ENCODE measurements around the gene XIAP. TPM values are rescaled to one million over a fixed set of nuclear protein-coding genes. Genes with fewer than 3 reads are reported as not detected.

Gene XIAP
- total RNA-seq, 1 donor from 2014 or later, result 24.9 TPM

GRCh38 chrX:123876844-123877243, 17.0 kb downstream of the XIAP start:
- H3K36me3 ChIP-seq, result no peaks in the 10 kb centered on the region
- no peak for DNase-seq
- no peak for TF ChIP-seq CTCF (IDR thresholded peaks at IDR 0.05; ENCODE audit: borderline replicate concordance)
- H3K4me3 ChIP-seq, result no peak overlapping the region
- H3K27ac ChIP-seq (replicated peaks), result no peak overlapping the region
- intact Hi-C loops (cut with micrococcal nuclease), result no loop called here
- no peaks in the 10 kb centered on the region for H3K27me3 ChIP-seq (ENCODE audit: low read depth)
- H3K4me1 ChIP-seq, result peaks cover 45% of the 10 kb centered on the region
- H3K9me3 ChIP-seq (replicated peaks), result no peaks in the 10 kb centered on the region

DNA sequence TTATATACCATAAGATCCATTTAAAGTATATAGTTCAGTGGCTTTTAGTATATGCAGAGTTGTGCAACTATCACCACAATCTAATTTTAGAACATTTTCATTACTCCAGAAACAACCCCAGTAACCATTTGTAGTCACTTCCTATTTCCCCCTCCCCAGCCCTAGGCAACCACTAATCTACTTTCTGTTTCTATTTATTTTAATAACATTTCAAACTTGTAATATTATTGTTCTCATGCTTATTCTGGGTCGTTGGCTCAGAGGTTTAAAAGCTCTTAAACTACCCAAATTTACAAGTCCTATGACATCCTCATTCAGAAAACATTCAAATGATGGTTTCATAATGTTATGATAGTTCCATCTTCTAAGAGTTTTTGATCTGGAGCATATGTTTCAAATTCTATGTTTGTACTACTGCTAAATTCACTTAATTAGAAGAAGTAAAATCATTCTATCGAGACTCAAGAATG, 18.4 kb downstream of the XIAP start:
- intact Hi-C loops (cut with micrococcal nuclease), result no loop called here
- Histone ChIP-seq H3K36me3 (no peaks in the 10 kb centered on the region), H3K4me1 (peaks cover 39% of the 10 kb centered on the region), H3K9me3 (replicated peaks) (no peaks in the 10 kb centered on the region), H3K27ac (replicated peaks) (peak overlapping the region; percentile 48), H3K4me3 (no peak overlapping the region), H3K27me3 (ENCODE audit: low read depth) (no peaks in the 10 kb centered on the region)
- no peak for DNase-seq
- TF ChIP-seq CTCF (IDR thresholded peaks at IDR 0.05; ENCODE audit: borderline replicate concordance), result no peak

- no peak overlapping the region for H3K27ac ChIP-seq (replicated peaks)
- intact Hi-C loops (cut with micrococcal nuclease), result no loop called here
- no peaks in the 10 kb centered on the region for H3K9me3 ChIP-seq (replicated peaks)
- H3K27me3 ChIP-seq (ENCODE audit: low read depth), result no peaks in the 10 kb centered on the region
- no peak for TF ChIP-seq CTCF (IDR thresholded peaks at IDR 0.05; ENCODE audit: borderline replicate concordance)
- H3K36me3 ChIP-seq, result peaks cover 5% of the 10 kb centered on the region
- H3K4me3 ChIP-seq, result no peak overlapping the region
- DNase-seq, result no peak
- peaks cover 29% of the 10 kb centered on the region for H3K4me1 ChIP-seq
These were observed 21.5 kb downstream of the XIAP start for GRCh38 chrX:123881330-123881729.

DNA sequence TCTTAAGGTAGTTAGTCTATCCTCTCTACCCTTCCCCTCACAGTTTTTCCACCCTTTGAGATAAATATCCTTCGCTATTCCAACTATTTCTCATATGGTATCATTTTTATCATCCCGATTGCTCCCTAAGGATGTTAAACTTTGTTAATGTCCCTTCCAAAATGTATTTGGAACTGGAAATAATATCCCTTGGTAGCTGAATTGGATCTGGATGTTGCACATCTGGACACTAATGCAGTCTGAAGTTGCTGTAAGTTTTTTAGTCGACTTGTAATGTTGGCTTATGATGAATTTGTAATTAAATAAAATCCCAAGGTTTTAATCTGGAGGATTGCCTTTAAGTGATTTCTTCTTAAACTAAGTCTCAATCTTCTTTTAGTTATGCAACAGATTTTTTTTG, 22.5 kb downstream of the XIAP start:
- Histone ChIP-seq H3K27me3 (ENCODE audit: low read depth) (no peaks in the 10 kb centered on the region), H3K27ac (replicated peaks) (no peak overlapping the region), H3K4me3 (no peak overlapping the region), H3K4me1 (peaks cover 18% of the 10 kb centered on the region), H3K36me3 (peaks cover 5% of the 10 kb centered on the region), H3K9me3 (replicated peaks) (no peaks in the 10 kb centered on the region)
- no peak for TF ChIP-seq CTCF (IDR thresholded peaks at IDR 0.05; ENCODE audit: borderline replicate concordance)
- intact Hi-C loops (cut with micrococcal nuclease), result no loop called here
- no peak for DNase-seq

- DNase-seq, result no peak
These were observed 25.1 kb downstream of the XIAP start for GRCh38 chrX:123884809-123885408.

More at GRCh38 chrX:123884809-123885408, 25.1 kb downstream of the XIAP start:
- no peak overlapping the region for H3K4me3 ChIP-seq
- H3K27me3 ChIP-seq (ENCODE audit: low read depth), result no peaks in the 10 kb centered on the region
- peak; percentile 58 for TF ChIP-seq CTCF (IDR thresholded peaks at IDR 0.05; ENCODE audit: borderline replicate concordance)
- H3K4me1 ChIP-seq, result no peaks in the 10 kb centered on the region
- no peak overlapping the region for H3K27ac ChIP-seq (replicated peaks)
- H3K9me3 ChIP-seq (replicated peaks), result no peaks in the 10 kb centered on the region
- peaks cover 14% of the 10 kb centered on the region for H3K36me3 ChIP-seq
- intact Hi-C loops (cut with micrococcal nuclease), result no loop called here
